ELR (cell line): ENCODE data around the gene SIAH1.
"Not testable (repeated sequence)": the region's sequence is repeated elsewhere in the genome, so short reads cannot be mapped to it uniquely, and the experiment has no call there.

Source experiments
- DNase-seq: peaks from one replicate; pipeline ENCODE4 v3.0.0-alpha.2; 2015; ENCODE audit warnings: low read depth

Gene SIAH1

GRCh38 chr16:48385253-48386150 is at the start of gene SIAH1:
Gene SIAH1 (minus strand): TSS chr16:48385413. CDS start chr16:48362428, 22,985 bp downstream.
- peak; percentile 85 for DNase-seq

GRCh38 chr16:48434653-48435317 is 49.6 kb upstream of the SIAH1 start:
- DNase-seq, result no peak

- DNase-seq, result no peak
Observed at GRCh38 chr16:48433850-48434530, 48.8 kb upstream of the SIAH1 start.

GRCh38 chr16:48433116-48433849 is 48.1 kb upstream of the SIAH1 start:
- DNase-seq, result no peak

- DNase-seq, result no peak
Observed at GRCh38 chr16:48432136-48432535, 46.9 kb upstream of the SIAH1 start.

- DNase-seq, result no peak
Observed at GRCh38 chr16:48430890-48431289, 45.7 kb upstream of the SIAH1 start.

GRCh38 chr16:48426244-48427141 is 41.3 kb upstream of the SIAH1 start:
- DNase-seq, result no peak

GRCh38 chr16:48422537-48422936 is 37.3 kb upstream of the SIAH1 start:
- DNase-seq, result no peak

GRCh38 chr16:48421741-48422140 is 36.5 kb upstream of the SIAH1 start:
- DNase-seq, result peak; percentile 6

GRCh38 chr16:48420437-48420836 is 35.2 kb upstream of the SIAH1 start:
- DNase-seq, result no peak

- DNase-seq, result not testable (repeated sequence)
Observed at GRCh38 chr16:48416617-48417016, 31.4 kb upstream of the SIAH1 start.

GRCh38 chr16:48413272-48413671 is 28.1 kb upstream of the SIAH1 start:
- no peak for DNase-seq

GRCh38 chr16:48409839-48410632 is 24.8 kb upstream of the SIAH1 start:
- peak; percentile 70 for DNase-seq

- DNase-seq, result peak; percentile 29
Observed at GRCh38 chr16:48408688-48409087, 23.5 kb upstream of the SIAH1 start.

- no peak for DNase-seq
Observed at GRCh38 chr16:48405907-48406306, 20.7 kb upstream of the SIAH1 start.

- no peak for DNase-seq
Observed at GRCh38 chr16:48405153-48405552, 19.9 kb upstream of the SIAH1 start.

- not testable (repeated sequence) for DNase-seq
Observed at GRCh38 chr16:48402547-48402946, 17.3 kb upstream of the SIAH1 start.

- no peak for DNase-seq
Observed at GRCh38 chr16:48395375-48395774, 10.2 kb upstream of the SIAH1 start.

- no peak for DNase-seq
Observed at GRCh38 chr16:48394355-48394703, 9.1 kb upstream of the SIAH1 start.
